Measurements from ENCODE around the gene MKRN2OS.

GRCh38 chr3:12585970-12586369 lies 40.7 kb upstream of the MKRN2OS start:
- no peak for TF ChIP-seq EZH2phosphoT487 (IDR thresholded peaks at IDR 0.05; ENCODE audit: borderline replicate concordance)
- TF ChIP-seq, protein P1, sequence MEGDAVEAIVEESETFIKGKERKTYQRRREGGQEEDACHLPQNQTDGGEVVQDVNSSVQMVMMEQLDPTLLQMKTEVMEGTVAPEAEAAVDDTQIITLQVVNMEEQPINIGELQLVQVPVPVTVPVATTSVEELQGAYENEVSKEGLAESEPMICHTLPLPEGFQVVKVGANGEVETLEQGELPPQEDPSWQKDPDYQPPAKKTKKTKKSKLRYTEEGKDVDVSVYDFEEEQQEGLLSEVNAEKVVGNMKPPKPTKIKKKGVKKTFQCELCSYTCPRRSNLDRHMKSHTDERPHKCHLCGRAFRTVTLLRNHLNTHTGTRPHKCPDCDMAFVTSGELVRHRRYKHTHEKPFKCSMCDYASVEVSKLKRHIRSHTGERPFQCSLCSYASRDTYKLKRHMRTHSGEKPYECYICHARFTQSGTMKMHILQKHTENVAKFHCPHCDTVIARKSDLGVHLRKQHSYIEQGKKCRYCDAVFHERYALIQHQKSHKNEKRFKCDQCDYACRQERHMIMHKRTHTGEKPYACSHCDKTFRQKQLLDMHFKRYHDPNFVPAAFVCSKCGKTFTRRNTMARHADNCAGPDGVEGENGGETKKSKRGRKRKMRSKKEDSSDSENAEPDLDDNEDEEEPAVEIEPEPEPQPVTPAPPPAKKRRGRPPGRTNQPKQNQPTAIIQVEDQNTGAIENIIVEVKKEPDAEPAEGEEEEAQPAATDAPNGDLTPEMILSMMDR (conservative IDR thresholded peaks at IDR 0.05; ENCODE audit: low read length) = no peak
